ENCODE results near the gene C16orf78.

The C16orf78 gene, protein sequence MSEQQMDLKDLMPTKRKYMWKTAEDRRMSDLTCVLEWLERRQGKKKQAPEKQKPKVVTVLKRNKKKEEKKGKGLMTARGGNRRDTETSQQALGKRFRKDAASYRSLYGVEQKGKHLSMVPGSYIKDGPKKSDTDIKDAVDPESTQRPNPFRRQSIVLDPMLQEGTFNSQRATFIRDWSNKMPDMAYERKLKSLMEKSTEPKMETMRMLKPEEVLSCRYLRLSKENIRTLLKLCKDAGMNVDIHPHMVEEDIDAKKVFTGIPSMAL

DNA sequence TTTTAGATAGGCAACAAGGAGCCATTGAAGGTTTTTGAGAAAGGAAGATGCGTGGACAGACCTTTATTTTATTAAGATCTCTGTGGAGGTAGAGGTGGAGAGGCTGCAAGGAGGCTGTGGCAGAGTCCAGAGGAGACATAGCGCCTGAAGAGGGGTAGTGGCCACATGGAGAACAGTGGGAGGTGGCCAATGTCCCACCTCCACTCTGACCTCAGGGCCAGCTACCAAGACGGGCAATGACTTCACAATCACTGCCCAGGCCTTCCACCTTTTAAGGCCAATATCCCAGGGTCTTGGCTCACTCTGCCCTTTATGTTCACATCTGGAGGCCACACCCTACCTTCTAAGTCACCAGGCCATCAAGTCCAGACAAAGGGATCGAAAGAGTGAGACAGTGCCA lies at the start of gene C16orf78:
TSS of gene C16orf78 (plus strand) at position 301 of the 400 bp plus-strand sequence. CDS start 136 bp downstream, outside the sequence.
- DNase-seq, result no peak

DNA sequence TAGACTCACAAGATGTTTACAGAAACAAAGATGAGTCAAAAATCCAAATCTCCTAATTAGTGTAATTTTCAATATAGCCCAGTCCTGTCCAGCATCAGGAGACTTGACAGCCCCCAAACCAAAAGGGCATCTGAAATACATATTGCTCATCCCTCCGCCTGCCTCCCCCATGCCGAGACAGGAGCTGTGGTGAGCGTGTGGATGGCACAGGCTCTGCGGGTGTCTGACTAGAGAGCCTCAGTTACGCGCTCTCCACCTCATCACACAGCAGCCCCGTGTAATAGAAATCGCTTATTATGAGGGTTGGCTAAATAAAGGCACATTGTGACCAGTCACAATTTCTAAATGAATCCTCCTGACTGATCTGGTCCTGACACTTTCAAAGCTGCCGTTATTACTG lies 48.9 kb upstream of the C16orf78 start:
- no peak for DNase-seq

DNA sequence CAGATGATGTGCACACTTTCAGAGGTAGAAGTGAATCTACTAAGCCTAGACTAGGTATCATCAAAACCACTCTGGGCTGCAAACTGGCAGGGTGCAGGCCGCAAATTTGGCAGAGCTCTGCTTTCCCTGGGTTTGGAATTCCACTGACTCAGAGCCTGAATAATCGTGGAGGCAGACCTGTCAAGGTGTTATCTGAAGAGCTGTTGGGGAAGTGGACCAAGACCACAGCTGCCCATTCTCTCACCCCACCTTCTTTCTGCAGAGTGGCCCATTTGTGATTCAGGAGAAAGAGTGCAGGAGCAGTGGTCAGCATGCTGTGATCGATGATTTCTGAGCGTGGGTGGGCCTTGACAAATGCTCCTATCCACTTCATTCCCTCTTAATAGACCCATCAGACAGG lies 46.1 kb upstream of the C16orf78 start:
- no peak for DNase-seq

DNA sequence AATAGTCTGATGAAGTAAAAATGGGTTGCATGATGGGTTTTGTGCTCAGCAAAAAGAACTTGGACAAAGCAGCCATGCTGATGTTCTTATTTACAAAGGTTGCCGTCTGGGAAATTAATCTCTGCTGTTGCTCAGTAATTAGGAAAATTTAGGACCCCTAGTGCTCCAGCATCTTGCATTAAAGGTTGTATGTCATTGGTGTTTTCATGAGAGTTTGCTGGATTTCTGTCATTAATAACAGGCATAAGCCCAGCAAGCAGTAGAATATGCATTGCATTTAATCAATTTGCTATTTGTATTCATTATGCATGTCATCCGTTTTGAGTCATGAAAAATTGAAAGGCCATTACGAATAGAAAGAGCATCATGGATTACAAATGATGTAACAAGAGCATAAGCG lies 45.3 kb upstream of the C16orf78 start:
- DNase-seq, result no peak

DNA sequence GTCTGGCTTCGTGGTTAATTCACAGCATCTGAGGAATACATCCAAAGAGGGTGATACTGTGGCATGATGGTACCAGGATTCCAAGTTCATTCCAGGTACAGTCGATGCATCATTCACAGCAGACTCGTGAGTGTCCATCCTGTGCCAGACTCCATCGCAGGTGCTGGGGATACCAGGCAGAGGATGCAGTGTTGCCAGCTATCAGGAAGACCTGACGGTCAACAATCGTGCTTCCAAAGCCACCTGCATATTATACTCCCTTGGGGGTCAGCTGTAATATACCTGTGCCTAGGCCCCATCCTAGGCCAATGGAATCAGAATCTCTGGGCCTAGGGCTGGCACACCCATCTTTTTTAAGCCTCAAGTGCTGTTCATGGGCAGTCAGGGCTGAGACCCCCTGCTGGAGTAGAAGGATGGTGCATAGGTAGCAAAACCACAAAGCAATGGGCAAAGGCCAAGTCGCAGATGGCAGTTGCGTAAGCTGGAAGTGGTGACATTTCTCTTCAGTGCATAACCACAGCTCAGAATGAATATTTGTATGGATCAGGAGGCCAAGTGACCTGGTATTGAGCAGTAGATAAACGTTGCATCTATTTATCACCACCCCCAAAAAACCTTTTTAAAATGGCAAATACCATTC lies 42.9 kb upstream of the C16orf78 start:
- DNase-seq, result no peak

DNA sequence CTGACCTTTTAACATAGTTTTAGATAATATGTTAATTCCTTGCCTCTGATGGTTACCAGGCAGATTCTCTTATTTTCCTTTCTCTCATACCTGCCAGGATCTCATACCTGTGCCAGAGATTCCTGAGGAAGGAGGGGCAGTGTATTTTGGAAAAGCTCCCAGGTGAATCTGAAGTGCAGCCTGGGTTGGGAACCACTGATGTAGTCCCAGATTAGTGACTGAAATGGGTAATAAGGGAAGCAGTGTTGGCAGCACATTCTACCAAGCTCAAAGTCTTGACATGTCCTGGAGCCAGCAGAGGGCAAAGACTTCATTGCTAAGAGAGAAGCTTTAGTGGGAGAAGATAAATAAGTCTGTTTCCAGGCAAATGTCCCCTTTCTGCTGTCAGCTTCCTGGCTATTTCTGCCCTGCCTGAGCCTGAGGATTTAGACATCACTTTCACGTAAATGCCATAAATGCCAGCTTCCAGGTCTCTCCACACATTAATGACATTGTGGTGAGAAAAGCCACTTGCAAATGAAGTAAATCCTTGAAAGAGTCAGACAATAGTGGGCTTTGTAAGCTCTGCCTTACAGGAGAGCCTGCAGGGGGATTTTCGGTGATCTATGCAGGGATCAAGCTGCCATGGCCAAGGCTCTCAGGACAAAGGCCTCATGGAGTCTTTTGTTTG lies 40.9 kb upstream of the C16orf78 start:
- no peak for DNase-seq

DNA sequence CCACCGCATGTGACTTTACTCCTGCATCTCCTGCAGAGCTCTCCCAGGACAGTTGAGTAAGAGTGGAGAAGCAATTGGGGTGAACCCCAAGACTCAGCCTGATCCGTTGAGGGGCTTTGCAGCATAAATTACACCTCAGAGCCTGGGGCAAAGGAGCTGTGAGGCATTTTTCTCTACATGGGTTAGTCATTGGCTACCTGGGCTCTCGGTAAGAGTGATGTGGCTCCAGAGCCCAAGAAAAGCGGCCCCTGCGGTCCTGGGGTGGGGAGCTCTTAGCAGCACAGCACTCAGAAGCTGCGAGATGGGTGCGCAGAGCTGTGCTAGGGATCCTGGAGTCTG lies 40.4 kb upstream of the C16orf78 start:
- DNase-seq, result no peak

DNA sequence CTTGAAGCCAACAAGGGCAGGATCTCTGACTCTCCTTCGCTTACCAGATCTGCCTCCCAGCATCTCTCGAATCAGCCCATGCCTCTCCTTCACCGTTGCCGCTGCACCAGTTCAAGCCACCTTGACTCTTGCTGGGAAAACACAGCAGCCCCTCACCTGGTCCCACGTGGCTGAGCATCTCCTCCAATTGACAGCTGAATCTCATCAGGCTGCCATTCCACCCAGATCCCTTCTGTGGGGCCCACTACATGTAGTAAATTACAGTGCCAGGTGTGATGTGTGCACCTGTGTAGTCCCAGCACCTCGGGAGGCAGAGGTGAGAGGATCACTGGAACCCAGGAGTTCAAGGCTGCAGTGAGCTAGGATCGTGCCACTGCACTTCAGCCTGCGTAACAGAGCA lies 37.8 kb upstream of the C16orf78 start:
- DNase-seq, result no peak

DNA sequence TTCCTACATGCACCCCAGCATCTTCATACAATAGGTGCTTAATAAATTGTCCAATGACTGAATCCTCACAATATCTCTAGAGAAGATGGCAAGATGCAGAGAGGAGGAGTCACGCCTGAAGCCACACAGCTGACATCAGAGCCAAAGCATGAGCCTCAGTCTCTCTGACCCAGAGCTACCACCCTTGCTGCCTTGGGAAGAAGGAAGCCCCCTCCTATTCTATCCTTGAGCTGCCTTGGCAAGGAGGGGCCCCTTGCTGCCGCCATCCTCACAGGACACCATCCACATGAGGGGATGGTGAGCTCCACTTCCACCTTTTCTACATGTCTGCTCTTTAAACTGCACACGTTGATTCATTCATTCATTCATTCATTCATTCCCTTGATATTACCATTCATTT lies 37.0 kb upstream of the C16orf78 start:
- DNase-seq, result no peak

DNA sequence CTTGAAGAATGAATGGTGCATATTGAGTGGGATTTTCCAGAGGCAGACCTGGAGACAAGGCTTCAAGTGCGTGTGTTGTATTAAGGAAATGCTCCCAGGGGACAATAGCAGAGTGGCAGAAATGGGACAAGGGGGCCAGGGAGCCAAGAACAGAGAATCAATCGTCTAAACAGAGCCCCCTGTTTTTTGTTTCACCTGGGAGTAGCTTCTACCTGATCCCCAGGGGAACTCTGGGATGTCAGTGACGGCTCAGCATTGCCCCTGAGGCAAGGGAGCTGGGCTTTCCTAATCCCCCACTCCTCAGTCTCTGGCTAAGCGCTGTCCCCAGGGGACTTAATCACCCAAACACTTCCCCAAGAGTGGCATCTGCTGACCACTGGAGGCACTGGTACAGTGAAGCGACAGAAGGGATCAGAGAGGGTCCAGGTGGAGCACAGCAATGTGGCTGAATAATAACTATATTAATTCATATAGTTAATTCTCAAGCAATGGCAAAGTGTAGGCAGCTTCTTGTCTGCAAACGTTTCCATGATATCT lies 35.7 kb upstream of the C16orf78 start:
- no peak for DNase-seq

DNA sequence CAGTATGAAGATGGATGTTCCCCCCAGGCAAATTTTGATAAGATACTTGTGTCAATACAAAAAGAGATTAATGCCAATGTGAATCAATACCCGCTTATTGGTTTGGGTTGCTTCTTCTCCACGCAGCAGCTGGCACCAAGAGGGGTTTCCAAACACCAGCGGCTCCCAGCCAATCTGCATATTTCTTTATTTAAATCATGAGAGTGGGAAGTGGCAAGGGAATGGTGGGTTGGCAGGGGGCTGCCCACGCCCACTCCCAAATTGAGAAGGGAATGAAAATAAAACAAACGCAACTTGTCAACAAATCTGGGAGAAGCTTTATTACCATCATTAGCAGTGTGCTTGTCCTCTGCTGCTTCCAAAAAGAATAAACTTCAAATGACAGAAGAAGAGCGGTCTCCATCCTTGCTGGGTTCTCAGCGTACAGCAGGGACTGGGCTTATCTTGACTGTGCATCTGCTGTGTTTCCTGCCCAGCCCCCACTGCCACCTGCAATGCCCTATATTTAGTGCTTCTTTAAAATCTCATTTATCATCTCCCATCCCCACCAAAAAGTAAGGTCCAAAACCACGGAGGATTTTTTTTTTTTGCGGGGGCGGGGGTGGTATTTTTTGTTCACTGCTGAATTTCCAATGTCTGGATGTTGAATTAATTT lies 34.9 kb upstream of the C16orf78 start:
- DNase-seq, result no peak

DNA sequence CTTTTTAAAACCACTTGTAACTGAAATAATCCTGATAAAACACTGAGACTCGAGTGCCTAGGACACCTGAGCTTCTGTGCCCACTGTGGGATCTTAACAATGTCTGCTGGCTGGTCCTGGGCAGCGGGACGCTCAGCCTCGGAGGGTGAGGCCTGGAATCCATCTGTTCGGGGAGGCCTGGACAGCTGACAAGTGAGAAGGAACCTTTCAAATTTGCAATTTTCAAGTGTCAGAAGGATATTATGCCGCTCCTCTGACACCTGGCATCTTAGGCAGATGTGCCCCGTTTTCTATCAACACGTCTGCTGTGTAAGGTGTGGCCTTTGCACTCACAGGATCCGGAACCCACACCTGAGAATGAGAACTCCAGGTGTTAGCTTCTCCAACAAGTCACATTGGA lies 33.1 kb upstream of the C16orf78 start:
- no peak for DNase-seq

DNA sequence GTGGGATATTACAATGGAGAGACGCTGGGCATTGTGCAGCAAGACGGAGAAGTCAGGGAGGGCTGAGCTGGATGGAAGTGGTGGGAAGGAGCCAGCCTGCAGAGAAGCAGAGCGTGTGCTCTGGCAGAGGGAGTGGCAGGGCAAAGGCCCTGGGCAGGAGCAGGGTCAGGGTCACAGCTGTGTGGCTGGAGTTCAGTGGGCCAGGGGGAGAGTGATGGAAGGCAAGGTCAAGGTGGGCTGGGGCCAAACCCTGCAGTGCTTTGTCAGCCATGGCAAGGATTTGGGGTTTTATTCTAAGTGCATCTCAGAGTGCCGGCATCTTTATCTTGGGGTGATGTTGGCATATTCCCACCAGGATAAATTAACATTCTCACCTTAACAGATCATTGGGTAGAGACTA lies 31.9 kb upstream of the C16orf78 start:
- no peak for DNase-seq

DNA sequence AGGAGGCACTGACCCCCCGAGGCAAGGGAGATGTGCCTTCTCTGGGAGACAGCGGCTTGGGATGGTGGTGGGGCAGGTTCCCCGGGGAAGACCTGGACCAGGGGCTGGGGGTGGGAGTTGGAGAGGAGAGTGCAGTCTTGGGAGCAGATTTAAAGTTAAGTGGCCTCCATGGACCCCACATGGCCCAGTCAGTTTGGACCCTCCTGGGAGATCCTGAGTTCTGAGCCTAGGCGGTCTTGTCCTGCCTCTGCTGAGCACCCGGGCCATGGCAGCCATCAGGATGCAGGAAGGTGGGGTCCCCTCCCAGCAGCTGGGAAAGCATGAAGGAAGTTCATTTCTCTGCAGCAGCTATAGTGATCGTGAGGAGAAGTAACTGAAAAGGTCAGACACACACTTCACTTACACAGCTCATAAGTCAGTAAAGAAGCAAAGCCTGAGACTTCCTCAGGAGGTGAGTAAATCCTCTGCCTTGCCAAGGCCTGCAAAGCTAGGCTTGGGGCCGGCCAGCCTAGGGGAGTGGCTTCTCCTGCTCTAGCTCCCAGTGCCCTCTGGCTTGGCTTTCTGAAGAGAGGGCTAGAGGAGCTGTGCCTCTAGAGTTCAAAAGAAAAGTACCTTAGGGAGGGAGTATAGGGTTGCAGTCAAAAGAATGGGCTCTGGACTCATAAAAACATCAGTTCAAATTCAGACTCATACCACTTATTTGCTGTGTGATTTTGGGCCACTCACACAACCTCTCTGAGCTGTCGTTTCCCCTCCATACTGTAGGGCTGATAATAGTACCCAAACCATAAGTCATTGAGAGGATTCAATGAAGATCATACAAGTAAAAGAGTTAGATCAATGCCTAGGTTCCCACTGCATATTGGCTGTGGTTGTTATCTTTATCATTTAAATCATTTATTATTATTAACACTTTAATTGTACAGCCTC lies 31.0 kb upstream of the C16orf78 start:
- no peak for DNase-seq

DNA sequence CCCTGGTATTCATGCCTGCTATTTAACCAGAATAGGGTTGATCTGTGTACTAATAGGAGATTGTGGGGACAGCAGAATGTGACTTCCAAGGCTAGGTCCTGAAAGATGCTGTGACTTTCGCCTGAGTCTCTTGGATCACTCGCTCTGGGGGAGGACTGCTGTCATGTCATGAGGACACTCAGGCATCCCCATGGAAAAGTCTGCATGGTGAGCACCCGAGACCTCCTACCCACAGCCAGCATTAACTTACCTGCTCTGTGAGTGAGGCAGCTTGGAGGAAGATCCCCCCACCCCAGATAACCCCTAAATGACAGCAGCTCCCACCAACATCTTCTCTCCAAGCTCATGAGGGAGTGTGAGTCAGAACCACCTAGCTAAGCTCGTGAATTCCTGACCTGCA lies 30.3 kb upstream of the C16orf78 start:
- no peak for DNase-seq

DNA sequence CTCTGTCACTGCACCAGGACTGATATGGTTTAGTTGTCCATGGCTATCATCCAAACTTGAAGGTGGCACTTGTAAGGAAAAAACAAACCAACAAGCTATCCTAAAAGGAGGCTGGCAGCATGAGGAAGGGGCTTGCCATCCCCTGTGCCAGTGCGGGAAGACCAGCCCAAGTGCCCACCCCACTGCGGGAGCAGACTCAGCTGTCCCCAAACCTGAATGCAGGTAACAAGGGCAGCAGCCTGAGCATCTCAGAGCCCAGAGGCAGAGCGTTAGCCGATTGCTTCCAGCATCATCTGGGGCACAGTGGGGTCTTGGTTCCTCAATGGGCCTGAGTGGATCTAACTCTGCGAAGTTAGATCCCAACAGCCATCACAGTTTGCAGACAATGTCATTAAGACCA lies 29.2 kb upstream of the C16orf78 start:
- DNase-seq, result no peak

DNA sequence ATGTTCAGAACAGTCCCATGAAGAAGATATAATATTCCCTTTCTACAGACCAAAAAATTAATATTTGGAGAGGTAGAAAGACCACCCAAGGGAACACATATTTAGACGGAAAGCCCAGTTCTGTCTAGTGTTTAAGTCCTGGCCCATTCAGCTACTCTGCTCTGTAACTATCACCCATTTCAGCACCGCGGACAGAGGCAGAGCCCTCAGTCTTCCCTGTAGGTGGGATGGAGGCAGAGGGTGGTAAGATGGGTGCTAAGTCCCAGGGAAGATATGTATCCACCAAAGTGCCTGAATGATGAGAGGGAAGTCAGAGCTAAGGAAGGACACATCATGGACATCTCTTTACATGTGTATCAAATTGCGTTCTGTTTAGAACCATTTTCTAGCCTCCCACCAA lies 27.8 kb upstream of the C16orf78 start:
- no peak for DNase-seq

DNA sequence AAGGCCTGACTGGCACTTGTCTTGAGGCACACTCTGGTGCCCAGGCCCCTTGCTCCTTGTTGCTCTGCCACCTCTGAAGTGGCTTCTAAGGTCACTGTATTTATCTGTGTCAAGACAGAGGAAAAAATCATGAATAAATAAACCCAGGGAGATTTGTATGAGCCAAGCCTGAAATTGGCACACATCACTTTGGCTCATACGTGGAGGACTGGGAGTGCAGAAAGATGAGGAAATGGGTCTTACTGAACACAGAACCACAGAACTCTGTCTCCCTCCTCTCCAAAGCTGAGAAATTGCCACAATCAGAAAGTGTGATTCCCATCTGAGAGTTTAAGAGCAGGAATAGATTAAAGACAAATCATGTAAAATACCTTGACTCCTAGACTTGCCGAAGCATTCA lies 27.1 kb upstream of the C16orf78 start:
- no peak for DNase-seq

DNA sequence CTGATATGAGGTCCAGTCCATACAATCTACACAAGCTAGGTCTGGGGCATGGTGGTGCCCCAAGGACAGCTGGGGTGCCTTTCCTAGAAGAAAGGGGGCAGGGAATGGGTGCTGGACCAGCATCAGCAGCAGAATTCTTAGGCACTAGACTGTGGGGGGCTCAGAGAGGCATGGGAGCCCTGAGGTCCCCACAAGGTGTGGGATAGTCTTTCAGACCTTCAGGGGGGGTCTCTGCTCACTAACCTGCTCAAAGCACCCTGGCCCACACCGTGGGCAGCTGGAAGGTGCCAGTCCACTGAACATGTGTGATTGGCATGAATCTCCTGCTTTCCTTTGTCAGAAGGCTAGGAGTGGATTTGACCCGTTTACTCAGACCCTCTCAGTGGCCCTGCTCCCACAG lies 26.1 kb upstream of the C16orf78 start:
- DNase-seq, result no peak

DNA sequence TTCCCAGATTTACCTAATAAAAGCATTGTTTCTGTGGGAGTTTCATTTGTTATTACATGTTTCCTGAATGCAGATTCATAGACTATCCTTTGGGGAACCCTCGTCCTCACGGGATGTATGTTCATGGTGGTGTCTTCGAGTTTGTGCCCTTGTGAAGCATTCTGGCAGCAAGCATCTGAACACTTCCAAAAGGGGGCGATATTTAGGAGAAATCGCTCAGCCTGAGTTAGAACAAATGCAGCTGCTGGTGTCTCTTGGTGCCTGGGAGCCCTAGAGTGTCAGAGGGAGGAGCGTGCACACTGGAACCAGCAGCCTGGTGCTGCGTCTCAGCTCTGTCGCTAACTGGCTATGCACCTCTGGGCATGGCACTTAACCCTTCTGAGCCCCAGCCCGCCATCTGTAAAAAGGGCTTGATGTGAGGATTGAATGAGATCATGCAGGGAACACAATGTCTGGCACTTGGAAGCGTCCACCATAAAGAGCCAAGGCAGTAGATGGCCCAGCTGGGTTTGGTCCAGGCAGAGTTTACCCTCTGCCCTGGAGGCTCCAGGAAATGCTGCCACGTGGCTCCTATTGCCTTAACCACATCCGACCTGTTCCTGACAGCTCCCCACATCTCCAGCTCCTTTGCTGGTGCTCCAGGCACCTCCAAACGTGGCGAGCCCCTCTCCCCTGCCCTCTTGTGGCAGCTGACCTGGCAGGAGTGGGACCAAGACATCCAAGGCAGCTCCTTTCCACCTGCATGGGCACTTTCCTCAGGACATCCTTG lies 25.0 kb upstream of the C16orf78 start:
- DNase-seq, result no peak

DNA sequence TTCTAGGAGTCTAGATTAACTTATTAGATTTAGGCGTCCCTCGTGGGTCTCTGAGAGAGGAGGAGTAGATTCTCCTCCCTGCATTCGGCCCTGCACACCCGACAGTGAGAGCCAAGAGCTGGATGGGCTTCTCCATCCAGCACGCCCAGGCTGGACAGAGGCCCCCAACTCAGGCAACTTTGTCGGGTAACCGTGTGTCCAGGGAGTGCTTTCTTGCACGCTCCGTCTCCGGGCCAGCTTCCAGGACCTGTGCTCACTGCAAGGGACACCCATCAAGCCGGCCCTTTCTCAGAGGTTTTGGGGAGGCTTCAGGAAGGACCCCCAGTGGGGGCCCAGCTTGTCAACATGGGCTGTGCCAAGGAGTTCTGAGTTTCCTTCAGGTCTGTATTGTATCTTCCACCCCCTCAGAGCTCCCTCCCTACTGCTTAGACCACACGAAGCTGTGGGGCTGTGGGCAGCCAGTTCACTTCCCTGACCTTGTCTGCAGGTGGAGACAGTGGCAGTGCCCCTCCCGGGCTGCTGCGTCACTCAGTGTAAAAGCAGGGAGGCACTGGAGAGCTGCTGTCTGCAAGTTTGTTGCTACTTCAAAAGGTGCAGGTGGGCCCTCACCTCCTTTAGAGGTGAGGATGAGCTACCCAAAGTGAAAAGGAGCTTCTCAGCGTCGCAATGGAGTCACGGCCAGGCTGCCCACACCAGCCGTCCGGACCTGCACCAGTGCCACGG lies 24.0 kb upstream of the C16orf78 start:
- no peak for DNase-seq

Data from CD4-positive, alpha-beta T cell treated with Interferon gamma for 1 hour (primary cell).